Left lung (tissue), 10 donors: ENCODE measurements around the gene IP6K1. TPM values are rescaled to one million over a fixed set of nuclear protein-coding genes. Genes with fewer than 3 reads are reported as not detected.

Experiments
- ATAC-seq: fragments of 200-7000 bp; cut with Tn5 transposase; one replicate; pipeline ENCODE4 v1.9.1; 2020; ENCODE audit warnings: moderate library complexity
- DNase-seq, 4 donors: peaks; one replicate each; pipeline ENCODE4 v3.0.0-alpha.2; 2013 to 2020
- H3K27ac ChIP-seq, 2 donors: fragments of 200-600 bp; sonication (generic) in 1 of 2; one replicate each; pipeline versions ENCODE4 v1.5.0 to v1.8.0; 2020 to 2021
- H3K27me3 ChIP-seq, 2 donors: fragments of 200-600 bp; sonication (generic) in 1 of 2; one replicate each; pipeline versions ENCODE4 v1.5.0 to v1.8.0; 2020 to 2021
- H3K36me3 ChIP-seq, 2 donors: fragments of 200-600 bp; sonication (generic) in 1 of 2; one replicate each; pipeline versions ENCODE4 v1.5.0 to v1.8.0; 2020 to 2021
- H3K4me1 ChIP-seq, 2 donors: fragments of 200-600 bp; one replicate each; pipeline ENCODE4 v1.8.0; 2021
- H3K4me3 ChIP-seq, 2 donors: fragments of 200-600 bp; sonication (generic) in 1 of 2; one replicate each; pipeline versions ENCODE4 v1.5.0 to v1.8.0; 2020 to 2021; ENCODE audit warnings: mild to moderate bottlenecking in 1 of 2
- H3K9me3 ChIP-seq, 2 donors: fragments of 200-600 bp; sonication (generic) in 1 of 2; one replicate each; pipeline versions ENCODE4 v1.5.0 to v1.8.0; 2020 to 2021
- intact Hi-C, 2 donors: fragments of 100-400 bp; cut with DNase I; formaldehyde crosslinking; loops; one replicate each; pipeline versions ENCODE4 v1.11.2 to v1.14.2; 2022
- polyA plus RNA-seq, 6 donors: library from polyadenylated mRNA; unstranded; fragments of 120-200 nt; gene quantifications; one replicate each; pipeline ENCODE4 v1.2.1, GENCODE V29; 2013; ENCODE audit not compliant: insufficient read length in 6 of 6
- total RNA-seq, 2 donors: library from RNA; stranded (reverse); fragmentation: NEBNext Ultra II Directional; extraction: Animal tissue kit (Norgen Biotek cat#: 25700); gene quantifications; one replicate each; pipeline ENCODE4 v1.2.1, GENCODE V29; 2021
- TF ChIP-seq, protein P1 (sequence below), 2 donors: fragments of 200-600 bp; sonication (generic) in 1 of 2; IDR thresholded peaks; one replicate each; pipeline versions ENCODE4 v1.5.0 to v1.8.0; 2021; ENCODE audit warnings: antibody characterized with exemption in 2 of 2
- donor health status: DM: no; HTN: yes; CAD: no.
- donor health status: DM: no; HTN: no; CAD: no.

The IP6K1 gene
- total and polyA plus RNA-seq, 8 donors: 31.8 to 51.2 (median 44.7) TPM

DNA sequence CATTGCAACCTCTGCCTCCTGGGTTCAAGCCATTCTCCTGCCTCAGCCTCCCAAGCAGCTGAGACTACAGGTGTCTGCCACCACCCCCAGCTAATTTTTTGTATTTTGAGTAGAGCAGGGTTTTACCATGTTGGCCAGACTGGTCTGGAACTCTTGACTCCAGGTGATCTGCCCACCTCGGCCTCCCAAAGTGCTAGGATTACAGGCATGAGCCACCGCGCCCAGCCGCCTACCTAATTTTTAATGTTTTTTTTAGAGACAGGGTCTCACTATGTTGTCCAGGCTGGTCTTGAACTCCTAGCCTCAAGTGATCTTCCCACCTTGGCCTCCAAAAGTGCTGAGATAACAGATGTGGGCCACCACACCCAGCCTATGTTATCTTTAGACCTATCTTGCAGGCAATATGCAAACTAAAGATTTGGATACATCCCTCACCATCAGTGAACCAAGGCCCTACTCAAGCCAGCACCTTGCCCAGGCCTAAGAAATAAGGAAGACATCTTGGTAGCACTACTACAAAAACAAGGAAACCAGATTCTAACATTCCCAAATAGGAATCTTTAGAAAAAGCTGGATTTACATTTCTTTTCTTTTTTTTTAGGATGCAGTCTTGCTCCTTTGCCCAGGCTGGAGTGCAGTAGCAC is 56.3 kb downstream of the IP6K1 start:
- TF ChIP-seq, protein P1, sequence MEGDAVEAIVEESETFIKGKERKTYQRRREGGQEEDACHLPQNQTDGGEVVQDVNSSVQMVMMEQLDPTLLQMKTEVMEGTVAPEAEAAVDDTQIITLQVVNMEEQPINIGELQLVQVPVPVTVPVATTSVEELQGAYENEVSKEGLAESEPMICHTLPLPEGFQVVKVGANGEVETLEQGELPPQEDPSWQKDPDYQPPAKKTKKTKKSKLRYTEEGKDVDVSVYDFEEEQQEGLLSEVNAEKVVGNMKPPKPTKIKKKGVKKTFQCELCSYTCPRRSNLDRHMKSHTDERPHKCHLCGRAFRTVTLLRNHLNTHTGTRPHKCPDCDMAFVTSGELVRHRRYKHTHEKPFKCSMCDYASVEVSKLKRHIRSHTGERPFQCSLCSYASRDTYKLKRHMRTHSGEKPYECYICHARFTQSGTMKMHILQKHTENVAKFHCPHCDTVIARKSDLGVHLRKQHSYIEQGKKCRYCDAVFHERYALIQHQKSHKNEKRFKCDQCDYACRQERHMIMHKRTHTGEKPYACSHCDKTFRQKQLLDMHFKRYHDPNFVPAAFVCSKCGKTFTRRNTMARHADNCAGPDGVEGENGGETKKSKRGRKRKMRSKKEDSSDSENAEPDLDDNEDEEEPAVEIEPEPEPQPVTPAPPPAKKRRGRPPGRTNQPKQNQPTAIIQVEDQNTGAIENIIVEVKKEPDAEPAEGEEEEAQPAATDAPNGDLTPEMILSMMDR (IDR thresholded peaks at IDR 0.05): no peak
- Histone ChIP-seq H3K4me3 (no peak overlapping the region), H3K27me3 (no peaks in the 10 kb centered on the region), H3K27ac (no peak overlapping the region), H3K36me3 (peaks cover 0 to 91% of the 10 kb centered on the region in 2 donors), H3K4me1 (peaks cover 0 to 7% of the 10 kb centered on the region in 2 donors), H3K9me3 (no peaks in the 10 kb centered on the region)
- intact Hi-C loops: no loop called here
- ATAC-seq (no peak), DNase-seq (no peak)

DNA sequence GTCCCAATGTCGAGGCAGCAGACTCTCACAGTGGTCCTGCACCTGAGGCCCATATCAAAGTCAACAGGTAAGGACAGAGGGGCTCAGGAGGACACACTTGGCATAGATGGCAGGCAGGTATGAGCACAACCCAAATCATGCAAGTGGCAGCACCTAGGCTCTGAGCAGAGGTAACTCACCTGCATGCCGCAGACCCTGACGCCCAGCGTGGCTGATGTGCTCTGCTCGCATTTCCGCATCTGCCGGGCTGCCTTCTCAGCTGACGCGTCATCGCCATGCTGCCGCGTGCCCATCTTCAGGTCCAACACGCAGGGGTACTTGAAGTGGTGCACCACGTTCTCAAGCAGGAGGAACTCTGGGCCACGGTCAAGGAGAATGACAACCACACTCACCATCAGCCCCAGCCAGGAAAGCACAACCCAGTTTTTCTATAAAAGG is 58.4 kb downstream of the IP6K1 start:
- ATAC-seq (no peak), DNase-seq (peak in 1 of 4 donors; percentile 79)
- intact Hi-C loops: no loop called here
- TF ChIP-seq, protein P1 (IDR thresholded peaks at IDR 0.05): no peak
- Histone ChIP-seq H3K4me1 (peaks cover 11 to 18% of the 10 kb centered on the region in 2 donors), H3K27me3 (no peaks in the 10 kb centered on the region), H3K4me3 (no peak overlapping the region), H3K9me3 (no peaks in the 10 kb centered on the region), H3K36me3 (peaks cover 0 to 76% of the 10 kb centered on the region in 2 donors), H3K27ac (no peak overlapping the region)

DNA sequence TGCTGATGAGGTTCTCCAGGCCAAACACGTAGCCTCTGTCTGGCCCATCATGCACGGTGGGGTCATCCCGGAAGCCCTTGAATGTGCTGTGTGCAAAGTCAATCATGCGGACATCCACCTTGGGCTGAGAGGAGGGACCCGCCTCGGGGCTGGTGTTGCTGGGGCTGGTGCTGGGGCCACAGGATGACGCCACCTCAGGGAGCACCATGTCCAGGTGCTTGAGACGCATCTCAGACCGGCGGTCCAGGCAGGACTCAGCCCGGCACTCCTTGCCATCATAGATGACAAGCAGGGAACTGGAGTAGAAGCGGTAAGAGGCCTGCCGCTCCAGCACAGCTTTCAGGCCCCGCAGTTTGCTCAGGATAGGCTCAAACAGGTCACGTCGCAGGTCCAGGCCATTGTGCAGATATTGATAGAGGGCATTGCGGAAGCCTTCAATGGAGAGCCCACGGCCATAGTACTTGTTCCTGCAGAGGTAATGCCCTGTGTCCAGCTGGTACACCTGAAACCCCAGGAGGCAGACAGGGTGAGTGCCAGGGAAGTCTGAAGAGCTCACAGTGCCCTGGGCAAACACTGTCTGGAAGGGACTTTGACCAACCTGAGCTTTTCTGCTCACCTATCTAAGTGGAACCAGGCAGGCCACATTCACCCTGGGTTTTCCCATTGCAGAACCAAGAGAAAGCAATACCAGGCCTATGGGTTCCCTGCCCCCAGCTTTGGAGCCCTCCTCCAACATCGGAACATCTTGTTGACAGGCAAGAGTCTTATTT is 59.0 kb downstream of the IP6K1 start:
- TF ChIP-seq, protein P1 (IDR thresholded peaks at IDR 0.05): no peak
- H3K27ac ChIP-seq: no peak overlapping the region
- peaks cover 17 to 24% of the 10 kb centered on the region in 2 donors for H3K4me1 ChIP-seq
- H3K9me3 ChIP-seq: no peaks in the 10 kb centered on the region
- H3K36me3 ChIP-seq: peaks cover 0 to 75% of the 10 kb centered on the region in 2 donors
- intact Hi-C loops: no loop called here
- ATAC-seq: no peak
- H3K4me3 ChIP-seq: no peak overlapping the region
- DNase-seq: peak in 1 of 4 donors; percentile 77
- H3K27me3 ChIP-seq: no peaks in the 10 kb centered on the region

DNA sequence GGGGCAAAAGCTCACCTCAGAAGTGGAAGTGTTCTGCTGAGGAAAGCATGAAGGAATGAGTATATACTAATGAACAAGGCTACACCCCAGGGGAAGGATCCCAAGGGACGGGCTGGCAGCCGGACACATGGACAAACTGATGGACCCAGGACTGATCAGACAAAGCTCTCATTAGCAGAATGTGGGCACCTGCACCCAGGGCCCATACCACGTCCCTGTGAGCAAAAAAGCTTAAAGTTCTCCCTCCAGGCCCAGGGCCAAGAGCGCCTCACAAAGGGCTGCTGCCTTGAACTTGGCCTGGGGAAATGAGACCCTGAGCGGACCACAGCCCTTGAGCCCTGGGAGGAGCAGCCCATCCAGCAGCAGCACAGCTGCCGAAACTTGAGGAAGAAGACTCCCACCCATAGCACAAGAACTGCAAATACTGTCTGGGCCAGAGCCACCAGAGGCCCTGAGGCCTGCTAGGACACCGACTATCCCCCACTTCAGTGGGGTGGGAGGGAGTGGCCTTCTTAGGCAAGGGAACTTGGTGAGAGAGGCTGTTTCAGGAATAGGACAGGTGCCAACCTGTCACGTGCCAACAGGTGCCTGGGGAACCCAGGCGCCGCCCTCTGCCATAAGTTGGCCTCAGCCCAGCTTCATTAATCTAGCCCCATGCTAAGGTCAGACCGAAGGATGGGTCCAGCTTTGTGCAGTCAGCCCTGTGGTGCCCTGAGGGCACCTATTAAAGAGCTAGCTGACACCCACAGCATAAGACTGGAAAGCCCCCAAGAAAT is 60.2 kb downstream of the IP6K1 start:
- H3K4me1 ChIP-seq: peaks cover 19 to 36% of the 10 kb centered on the region in 2 donors
- no peak overlapping the region for H3K4me3 ChIP-seq
- TF ChIP-seq, protein P1 (IDR thresholded peaks at IDR 0.05): no peak
- intact Hi-C loops: no loop called here
- no peaks in the 10 kb centered on the region for H3K9me3 ChIP-seq
- DNase-seq (peak in 1 of 4 donors; percentile 37), ATAC-seq (no peak)
- H3K36me3 ChIP-seq: peaks cover 0 to 75% of the 10 kb centered on the region in 2 donors
- H3K27me3 ChIP-seq: no peaks in the 10 kb centered on the region
- H3K27ac ChIP-seq: peak overlapping the region in 1 of 2 donors; percentile 5
